HG03439 (cell line): Measurements from ENCODE around the gene C5orf58.

ENCODE experiments used
- ATAC-seq: cut with Tn5 transposase; IDR thresholded peaks from one replicate; pipeline ENCODE4 v1.9.1; 2021; ENCODE audit warnings: mild to moderate bottlenecking, moderate library complexity; ENCODE audit not compliant: unreplicated experiment

C5orf58 gene

DNA sequence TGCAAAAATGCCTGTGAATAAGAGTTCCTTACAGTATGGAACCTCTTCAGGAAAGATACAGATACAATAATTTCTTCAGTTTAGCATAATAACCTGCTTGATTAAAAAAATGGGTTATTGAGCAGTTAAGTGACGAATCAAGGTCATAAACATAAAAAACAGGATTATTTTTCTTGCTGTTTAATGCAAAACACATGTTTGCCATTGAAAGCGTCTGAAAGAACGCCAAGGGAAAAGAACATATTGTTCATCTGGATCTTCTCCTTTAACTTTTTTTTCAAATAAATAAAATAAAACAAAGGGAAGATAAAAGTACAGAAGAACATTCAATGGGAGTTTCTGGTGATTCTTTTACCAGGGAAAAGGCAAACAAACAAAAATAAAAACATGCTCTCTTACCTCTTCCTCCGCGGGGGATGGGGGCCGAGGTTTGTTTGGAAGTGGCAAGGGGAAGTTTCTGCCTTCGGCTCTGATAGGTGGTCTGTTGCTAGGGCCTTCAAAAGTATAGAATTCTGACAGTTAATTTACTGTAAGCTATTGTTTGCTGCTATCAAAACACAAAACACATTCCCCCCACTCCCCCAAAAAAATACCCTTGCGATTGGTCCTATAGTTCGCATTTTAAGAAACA lies 20.1 kb downstream of the C5orf58 start:
- ATAC-seq: no peak

DNA sequence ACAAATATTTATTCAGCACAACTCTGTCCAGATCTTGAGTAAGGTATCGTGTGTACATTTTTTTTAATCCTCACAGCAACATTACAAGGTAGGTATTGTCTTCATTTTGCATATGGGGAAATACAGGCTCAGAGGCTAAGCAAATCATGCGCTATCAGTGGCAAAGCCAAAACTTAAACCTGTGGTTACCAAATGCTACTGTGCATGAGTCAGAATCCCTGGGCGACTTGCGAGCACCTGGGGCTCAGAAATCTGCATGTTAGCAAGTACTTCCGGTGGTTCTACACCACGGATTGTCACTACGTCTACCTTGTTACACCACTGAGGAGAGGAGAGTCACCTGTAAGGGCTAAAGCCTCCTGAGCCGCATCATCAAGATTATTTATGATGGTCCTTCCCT lies 21.3 kb downstream of the C5orf58 start:
- ATAC-seq: peak; percentile 90

DNA sequence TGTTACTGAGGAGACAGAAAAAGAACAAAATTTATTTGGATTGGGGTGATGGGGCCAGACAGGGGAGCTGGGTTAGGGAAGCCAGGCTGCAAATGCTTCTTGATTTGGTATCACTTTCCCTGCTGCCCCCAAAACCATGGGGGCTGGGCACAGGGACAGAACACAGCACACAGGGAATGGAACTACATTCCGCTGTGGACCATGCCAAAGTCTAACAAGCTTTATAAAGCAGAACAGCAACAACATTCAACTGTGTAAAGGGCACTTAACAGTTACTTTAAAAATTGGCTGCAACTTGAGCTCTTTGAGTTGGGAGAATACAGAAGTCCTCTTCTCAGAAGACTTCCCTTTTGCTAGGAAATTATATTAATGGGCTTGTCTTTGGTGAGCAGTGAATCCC lies 23.8 kb downstream of the C5orf58 start:
- no peak for ATAC-seq

DNA sequence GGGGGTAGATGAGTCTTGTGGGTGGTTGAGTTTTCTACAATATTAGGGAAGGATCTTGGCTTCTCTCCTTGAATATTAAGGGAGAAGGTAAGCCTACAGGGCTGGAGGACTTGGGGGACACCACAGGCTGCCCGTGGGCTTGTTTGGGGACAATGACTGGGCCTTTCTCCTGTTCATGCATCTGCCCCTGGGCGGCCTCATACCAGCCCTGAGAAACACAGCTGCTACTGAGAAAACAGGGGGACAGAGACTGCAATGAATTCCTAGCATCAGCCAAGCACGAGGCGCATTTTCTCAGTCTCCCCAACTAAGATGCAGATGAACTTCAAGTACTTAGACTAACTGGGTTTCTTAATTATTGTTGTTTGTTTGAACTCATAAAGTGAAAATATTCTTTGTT lies 24.6 kb downstream of the C5orf58 start:
- no peak for ATAC-seq

DNA sequence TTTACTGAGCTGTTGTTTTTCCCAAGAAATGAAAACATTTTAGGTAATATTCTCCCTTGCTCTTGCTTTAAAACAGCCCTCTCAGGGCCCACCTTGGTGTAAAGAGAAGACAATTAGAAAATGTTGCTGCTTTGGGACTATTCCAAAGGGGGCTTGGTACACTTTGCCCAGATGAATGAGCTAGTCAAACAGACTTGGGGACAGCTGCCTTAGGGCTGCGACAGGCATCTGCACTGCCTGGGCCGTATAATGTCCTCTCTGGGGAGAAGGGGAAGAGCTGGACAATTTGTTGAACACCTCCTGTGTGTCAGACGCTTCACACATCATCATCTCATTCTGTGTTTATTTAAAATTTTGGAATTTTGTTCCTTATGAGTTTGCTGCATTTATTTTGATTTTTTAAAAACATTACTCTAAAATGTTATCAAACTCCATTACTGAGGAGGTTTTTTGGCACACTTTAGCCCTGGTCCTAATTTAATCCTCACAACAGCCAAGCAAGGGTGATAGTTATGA lies 28.8 kb downstream of the C5orf58 start:
- ATAC-seq: no peak

DNA sequence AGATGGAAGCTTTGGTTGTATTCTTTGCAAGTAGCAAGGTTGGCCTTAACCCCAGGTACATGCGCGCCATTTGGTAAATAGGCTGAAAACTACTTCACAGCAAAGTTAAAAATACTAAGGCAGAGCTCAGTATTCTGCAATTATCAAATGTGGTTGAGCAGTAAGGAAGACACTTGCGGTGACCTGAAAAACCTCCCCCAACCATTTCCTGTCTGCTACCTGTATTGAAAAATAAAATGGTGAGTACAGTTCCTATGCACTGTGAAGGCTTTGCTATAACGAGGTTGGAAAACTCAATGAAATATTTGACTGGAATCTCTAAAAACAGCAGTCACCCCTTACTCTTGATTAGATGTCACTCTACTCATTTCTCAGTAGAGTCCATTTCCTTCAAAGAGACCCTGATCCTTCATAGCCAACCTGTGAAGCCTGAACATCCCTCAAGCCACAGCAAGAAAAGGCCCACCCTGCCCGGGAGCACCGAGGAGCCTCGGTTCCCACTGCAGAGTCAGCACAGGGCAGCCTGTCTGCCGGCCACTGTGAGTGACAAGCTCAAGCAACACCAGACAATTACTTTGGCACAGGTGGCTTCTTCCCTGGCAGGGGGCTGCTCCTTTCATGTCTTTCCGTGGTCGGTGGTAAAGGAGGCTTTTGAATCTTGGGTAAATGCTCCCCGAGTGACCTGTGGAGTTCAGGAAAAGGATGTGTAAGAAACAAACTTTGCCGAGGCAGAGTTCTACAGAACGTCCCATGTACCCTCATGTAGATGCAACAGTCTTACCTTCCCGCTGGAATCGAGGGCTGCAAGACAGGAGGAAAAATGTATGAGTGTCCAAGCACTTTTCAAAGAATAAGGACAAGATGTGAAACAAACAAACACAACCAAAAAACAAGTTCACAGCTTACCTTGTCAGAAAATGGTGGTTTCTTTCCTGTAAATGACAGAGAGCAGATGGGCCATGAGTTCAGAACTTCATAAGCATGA lies 29.6 kb downstream of the C5orf58 start:
- no peak for ATAC-seq

DNA sequence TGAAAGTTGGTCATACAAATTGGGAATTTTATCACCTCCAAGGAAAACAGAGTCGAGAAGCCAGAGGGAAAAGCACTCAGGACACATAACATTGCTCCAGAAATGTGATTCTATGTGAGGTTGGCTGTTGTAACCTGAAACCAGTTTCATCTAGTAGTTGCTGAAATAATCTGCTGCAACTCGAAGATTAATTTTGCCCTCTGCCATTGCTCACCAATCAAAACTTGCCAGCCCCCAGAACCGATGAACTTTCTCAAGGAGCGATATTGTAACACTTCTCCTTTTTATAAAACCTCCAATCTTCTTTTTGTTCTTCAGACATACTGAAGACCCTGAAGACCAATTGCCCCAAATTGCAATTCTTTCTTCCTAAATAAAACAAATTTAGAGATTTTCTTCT lies 31.1 kb downstream of the C5orf58 start:
- no peak for ATAC-seq

DNA sequence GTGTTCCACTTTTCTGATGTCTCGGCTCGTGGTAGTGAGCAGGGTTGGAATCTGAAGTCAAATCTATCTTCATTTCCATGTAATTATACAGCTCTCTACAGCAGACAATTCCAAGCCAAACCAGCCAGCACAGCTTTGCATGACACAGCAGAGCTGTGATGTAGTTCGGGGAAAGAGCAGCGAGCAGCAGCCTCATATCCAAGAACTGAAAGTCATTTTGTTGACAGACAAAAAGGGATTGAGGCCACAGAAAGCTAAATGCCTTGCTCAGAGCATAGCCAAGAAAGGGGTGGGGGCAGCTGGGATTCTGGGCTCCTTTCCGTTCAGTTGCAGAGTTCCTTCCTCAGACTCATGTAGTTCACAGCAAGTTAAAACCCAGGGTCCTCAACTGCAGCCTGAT lies 32.7 kb downstream of the C5orf58 start:
- ATAC-seq: no peak

DNA sequence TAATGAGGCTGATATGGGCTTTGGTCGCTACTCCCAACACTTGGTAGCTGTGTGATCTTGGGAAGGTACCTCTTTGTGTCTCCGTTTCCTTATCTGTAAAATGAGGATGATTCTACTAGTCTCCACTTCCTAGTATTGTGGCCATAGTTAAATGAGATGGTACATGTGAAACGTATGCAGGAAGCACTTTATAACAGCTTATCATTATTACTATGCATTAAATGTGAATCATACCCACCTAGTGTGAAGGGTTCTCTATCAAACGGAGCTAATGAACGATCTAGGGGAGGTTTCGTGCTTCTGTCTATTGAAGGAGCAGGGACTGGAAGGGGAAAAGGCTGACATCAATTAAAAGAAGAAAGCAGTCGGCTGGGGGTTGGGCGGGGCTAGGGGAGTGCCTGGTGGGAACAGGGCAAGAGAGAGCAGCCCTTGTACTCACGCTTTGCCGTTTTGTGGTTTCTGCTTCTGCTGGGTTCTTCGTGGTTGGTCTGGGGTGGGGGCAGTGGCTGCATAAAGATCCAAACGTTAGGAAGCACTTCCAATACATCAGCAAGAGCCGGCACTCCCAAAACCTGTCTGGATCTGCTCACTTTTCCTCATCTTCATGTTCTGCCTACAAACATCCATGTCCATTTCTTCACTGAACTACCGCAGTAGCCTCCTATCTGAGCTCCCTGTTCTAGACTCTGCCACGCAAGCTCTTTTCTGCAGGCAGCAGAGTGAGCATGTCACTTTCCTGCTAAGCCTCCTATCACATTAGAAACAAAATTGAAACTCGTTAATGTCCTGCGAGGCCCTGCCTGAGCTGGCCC lies 34.0 kb downstream of the C5orf58 start:
- no peak for ATAC-seq

DNA sequence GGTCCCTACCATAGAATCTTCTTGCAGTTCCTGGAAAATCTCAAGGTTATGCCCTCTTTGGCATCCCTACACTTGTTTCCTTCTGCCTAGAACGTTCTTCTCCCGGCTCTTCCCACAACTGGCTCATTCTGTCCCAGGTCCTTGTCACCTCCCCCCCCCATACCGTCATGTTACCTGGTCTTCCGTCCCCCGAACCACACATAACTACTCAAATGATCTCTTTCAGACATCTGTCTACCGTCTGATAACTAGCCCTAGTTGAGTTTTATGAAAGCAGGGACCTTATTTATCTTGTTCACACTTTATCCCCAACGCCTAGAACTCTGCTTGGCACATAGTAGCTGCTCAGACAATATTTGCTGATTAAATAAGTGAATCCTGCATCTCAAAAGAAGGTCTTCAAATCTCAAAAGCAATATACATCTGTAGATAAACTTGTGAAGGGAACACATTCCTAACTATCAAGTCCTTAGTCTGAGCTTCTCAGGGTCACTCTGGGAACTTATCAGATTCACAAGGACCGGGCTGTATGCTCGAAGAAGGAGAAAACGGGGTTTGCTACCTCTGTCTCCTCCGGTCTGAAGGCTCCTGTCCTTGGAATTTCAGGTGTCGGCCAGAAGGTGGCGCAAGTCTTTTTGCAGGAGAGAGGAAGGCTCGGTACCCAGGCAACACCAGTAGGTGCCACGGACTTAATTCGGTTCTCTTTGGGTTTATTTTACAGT lies 34.8 kb downstream of the C5orf58 start:
- peak; percentile 67 for ATAC-seq

DNA sequence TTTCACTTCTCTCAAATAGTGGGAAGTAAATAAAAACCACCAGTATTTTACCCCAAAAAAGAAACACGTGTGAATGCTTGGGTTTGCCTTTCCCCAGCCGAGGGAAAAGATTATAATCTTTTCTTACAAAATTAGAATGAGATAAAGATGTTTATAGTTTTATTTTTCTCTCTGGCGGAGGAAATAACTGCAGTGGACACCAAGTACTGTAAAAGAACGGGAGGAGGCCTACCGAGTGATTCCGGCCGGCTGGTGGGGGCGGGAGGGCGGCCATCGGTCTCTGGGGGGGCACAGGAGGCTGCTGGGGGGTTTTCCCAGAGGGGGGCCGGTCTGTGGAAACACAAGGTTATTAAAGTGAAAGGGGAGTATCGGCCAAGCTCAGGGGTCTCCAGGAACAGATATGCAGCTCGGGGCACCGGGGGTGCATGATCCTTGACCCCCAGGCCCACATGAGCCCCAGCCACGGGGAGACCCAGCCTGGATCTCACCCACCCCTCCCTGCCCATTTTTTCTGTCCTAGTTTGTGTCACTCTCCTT lies 35.4 kb downstream of the C5orf58 start:
- no peak for ATAC-seq

DNA sequence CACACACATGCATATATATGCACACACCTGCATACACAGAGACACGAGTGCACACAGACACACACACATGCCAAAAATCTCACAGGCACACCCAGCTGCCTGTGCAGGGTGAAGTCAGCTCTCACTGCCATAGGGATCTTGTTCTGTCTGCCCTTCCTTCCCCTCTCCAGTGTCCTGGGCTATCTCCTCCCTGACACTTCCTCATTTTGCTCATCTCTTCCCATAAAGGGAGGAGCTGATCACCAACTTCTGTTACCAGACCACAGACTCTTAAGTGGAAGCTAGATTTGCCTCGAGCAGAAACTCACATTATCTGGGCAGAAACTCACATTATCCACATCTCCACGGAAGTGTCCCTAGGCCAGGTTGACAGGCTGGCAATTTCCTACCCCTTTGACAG lies 36.1 kb downstream of the C5orf58 start:
- ATAC-seq: no peak

DNA sequence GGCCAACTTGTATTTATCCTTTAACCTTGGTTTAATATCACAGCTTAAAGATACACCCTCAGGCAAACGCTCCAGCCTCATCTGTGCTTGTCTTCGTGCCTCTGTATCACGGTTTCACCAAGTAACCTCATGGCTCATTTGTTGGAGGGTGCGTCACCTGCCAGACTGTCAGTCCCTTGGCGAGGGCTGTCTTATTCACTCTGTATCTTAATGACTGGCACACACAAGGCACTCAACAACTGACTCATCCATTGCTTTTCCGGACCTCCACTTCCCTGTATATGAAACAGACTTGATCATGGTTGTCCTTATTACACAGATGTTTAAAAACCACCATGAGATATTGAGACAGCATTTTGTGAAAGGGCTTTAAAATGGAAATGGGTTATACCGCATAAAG lies 36.8 kb downstream of the C5orf58 start:
- ATAC-seq: no peak

DNA sequence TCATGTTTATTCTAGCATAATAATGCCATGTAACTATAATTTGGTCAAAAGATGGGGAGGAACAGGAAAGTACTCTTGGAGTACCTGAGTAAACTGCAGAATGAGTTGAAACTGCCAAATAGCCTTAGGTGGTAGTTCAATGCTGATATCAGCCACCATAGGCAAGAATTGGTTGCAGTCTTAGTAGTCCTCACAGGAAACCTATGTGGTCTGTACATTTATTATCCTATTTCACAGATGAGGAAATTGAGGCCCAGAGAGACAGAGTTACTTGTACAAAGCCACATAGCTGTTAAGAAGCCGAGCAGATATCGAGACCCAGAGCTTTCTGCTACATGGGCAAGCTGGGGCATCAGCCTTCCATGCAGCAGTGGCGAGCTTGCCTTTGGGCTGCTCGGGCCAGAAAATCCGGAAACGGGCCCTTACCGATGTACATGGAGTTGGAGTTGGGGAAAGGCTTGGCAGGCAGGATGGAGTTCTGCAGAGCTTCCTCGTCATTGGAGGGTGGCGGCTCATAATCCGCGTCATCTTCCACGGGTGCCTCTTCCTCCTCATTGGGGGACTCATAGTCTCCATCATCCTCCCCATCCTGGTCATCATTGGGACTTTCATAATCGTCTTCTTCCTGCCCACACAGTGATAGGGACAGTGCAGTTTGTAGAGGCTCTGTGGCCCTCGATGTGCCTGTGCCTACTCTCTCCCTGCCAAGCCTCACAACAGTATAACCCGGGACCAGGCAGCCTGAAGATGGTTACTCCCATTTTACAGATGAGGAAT lies 37.7 kb downstream of the C5orf58 start:
- ATAC-seq: no peak

DNA sequence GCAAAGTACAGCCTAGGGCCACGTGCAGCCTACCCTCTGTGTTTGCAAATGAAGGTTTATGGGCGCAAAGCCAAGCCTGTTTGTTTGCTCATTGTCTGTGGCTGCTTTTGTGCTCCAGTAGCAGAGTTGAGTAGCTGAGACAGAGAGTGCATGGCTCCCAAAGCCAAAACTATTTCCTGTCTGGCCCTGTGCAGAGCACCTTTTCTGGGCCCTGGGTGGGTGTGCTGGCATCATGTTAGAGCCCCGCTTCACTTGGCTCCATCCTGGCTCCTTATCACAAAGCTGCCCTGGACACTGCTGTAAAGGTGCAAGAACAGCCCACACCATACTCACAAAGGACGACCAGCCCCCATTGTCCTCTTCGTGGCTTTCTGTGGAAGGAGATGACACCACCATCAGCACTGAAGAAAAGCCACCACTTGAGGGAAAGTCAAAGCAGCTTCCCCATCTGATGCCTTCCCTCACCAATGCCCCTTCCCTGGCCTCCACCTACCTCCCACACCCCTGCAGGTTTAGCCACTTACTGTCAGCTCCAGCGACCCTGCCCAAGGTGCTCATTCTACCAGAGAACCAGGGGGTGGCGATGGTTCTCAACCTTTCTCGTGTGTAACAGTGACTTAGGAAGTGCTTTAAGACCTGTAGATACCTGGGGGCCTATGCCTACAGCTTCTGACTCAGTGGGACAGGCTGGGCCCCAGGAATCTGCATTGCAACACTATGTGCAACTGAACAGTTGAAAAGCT lies 41.4 kb downstream of the C5orf58 start:
- no peak for ATAC-seq

DNA sequence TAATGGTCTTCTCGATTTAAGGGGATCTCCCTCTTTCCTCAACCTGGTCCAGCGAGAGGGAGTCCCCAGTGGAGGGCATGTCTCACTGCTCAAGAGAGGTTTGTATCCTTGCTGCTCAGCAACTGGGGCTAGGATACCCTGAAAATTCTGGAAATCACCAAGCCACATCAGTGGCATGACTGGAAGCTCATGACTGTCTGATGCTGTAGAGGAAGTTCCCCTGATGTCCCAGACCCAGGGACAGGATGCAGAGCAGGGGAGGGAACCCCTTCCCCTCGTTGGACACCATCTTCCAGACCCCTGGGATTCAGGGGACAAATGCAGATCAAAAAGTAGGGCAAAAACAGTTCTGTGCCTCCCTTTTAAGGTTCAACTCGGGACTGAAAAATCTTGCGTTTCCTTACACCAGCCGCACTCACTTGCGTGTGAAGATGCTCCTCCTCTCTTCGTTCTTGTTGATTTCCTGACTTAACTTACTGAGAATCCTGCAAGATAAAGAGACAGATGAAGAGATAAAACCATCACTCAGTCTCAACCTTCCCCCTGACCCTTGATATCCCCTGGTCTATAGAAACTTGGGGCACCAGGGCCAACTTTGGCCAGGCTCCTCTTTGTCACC lies 42.7 kb downstream of the C5orf58 start:
- no peak for ATAC-seq

DNA sequence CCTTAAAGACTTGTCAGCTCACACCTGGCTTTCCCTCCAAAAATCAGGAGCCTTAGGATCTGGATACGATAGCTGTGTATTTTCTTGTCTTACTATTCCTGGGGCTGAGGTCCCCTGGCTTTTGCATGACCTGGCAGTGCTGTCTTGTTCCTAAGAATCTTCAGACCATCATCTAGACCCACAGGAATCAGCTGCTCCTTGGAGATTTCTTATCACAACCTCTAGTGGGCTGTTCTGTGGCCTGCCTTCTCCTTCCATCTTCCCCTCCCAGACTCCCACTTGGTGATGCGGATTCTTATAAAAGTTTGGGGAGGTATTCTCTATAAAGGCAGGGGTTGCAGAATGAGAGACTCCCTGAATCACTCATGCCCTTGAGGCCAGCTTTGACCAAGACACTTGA lies 43.4 kb downstream of the C5orf58 start:
- ATAC-seq: no peak

DNA sequence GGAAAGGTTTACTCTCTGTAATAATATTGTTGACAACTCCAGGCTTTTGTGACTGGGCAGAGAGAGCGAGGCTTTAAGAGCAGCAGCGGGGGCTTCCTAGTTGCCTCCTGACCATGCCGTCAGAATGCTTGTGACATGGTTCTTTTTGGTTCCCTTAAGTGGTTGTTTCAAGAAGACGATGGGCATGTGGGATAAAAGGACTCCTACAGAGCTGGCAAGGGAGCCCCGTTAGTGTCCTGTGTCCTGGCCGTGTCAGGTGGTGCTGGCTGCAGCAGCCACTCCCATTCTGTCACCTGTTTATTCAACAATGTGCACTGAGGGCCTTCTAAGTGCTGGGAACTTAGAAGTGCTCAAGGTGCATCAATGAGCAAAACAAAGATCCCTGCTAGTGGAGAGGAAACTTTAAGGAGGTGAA lies 45.1 kb downstream of the C5orf58 start:
- ATAC-seq: no peak
